GM12874 (cell line): ENCODE results near the gene ZBED1.

ENCODE experiments used
- CTCF ChIP-seq: IDR thresholded peaks from 2 replicates; pipeline ENCODE4 v1.5.1; 2011; ENCODE audit warnings: low read depth, mild to moderate bottlenecking, control low read depth, low read length, moderate library complexity; ENCODE audit not compliant: insufficient read depth

The ZBED1 gene

DNA sequence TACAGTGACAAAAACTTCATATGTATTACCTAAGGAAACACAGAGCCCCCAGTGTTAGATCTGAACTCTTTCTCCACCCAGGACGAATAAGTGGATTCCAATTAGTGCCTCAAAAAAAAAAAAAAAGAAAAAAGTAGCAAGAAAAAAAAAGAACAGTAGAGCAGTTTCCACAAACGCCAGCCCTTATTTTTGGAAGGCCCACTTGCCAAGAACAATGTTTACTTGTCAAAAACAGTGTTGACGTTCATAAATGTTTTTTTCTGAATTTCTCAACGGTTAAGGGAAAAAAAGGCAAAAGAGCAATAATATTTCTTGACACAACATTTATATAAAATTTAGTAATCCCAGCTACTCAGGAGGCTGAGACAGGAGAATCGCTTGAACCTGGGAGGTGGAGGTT lies 38.7 kb downstream of the ZBED1 start:
- TF ChIP-seq CTCF, result no peak

GRCh38 chrX:2461711-2462016 lies 39.1 kb downstream of the ZBED1 start:
- TF ChIP-seq CTCF, result no peak

- TF ChIP-seq CTCF, result no peak
Observed at GRCh38 chrX:2458309-2458708, 42.5 kb downstream of the ZBED1 start.

- no peak for TF ChIP-seq CTCF
Observed at GRCh38 chrX:2457289-2458133, 43.3 kb downstream of the ZBED1 start.

GRCh38 chrX:2452799-2453198 lies 48.0 kb downstream of the ZBED1 start:
- TF ChIP-seq CTCF, result no peak

DNA sequence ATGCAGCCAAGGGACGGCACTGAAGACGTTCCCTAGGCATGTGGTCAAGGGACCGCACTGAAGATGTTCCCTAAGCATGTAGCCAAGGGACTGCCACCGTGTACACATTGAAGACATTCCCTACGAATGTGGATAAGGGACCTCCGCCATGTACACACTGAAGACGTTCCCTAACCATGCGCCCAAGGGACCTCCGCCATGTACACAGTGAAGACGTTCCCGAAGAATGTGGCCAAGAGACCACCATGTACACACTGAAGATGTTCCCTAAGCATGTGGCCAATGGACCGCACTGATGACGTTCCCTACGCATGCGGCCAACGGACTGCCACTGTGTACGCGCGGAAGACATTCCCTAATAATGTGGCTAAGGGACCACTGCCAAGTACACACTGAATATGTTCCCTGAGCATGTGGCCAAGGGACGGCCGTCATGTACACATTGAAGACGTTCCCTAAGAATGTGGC lies 48.4 kb downstream of the ZBED1 start:
- TF ChIP-seq CTCF, result no peak

DNA sequence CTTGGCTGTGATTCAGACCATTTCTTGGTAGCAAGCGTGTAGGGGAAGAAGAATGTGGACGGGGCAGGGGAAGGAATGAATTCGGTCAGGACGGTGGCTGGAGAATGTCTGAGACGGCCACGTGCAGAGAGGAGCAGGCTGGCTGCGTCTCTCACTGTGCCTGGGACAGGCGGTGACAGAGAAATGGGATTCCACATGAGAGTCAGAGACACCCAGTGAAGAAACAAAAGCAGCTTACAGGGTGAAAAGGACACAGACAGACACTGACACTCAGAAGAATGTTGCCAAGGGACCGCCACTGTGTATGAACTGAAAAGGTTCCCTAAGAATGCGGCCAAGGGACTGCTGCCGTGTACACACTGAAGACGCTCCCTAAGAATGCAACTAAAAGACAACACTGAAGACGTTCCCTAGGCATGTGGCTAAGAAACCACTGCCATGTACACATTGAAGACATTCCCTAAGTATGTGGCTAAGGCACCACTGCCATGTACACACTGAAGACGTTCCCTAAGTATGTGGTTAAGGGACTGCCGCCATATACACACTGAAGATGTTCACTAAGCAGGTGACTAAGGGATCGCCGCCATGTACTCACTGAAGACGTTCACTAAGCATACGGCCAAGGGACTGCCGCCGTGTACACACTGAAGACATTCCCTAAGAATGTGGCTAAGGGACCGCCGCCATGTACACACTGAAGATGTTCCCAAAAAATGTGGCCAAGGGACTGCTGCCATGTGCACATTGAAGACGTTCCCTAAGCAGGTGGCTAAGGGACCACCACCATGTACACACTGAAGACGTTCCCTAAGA lies 49.1 kb downstream of the ZBED1 start:
- TF ChIP-seq CTCF, result no peak
